Left hindlimb (tissue), 1 donor: ENCODE measurements around the gene ZNF292.
A peak's percentile ranks its signal among the peaks of the same experiment; 100 is the strongest.
"Not testable (repeated sequence)": the region's sequence is repeated elsewhere in the genome, so short reads cannot be mapped to it uniquely, and the experiment has no call there.

ENCODE experiments used
- DNase-seq: peaks from one replicate; pipeline ENCODE4 v3.0.0-alpha.2; 2018

ZNF292 gene

GRCh38 chr6:87154993-87155841 is at the start of gene ZNF292:
Gene ZNF292 (plus strand): TSS chr6:87155565. CDS start chr6:87155592, 27 bp downstream.
- peak; percentile 97 for DNase-seq

DNA sequence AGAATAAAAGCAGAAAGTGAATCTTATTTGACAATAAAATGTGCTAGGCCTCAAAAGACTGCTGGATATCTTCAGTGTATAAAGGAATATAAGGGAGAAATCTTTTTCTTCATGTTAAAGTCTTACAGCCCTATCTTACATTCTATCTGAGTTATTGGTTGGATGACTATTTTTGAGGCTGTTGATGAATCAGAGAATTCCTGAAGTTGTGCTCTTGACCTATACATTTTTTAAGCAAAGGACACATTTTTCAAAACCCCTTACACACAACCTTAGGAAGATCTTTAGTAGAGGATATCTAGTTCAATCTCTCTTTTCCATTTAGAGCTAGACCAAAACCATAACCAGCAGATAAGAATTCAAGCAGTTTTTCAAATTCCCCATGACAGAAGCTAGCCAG is 49.5 kb upstream of the ZNF292 start:
- DNase-seq = no peak

GRCh38 chr6:87110636-87111035 is 44.7 kb upstream of the ZNF292 start:
- DNase-seq = no peak

GRCh38 chr6:87115402-87116135 is 39.8 kb upstream of the ZNF292 start:
- DNase-seq = no peak

- DNase-seq = no peak
Observed at GRCh38 chr6:87116922-87117321, 38.4 kb upstream of the ZNF292 start.

GRCh38 chr6:87118054-87118453 is 37.3 kb upstream of the ZNF292 start:
- no peak for DNase-seq

DNA sequence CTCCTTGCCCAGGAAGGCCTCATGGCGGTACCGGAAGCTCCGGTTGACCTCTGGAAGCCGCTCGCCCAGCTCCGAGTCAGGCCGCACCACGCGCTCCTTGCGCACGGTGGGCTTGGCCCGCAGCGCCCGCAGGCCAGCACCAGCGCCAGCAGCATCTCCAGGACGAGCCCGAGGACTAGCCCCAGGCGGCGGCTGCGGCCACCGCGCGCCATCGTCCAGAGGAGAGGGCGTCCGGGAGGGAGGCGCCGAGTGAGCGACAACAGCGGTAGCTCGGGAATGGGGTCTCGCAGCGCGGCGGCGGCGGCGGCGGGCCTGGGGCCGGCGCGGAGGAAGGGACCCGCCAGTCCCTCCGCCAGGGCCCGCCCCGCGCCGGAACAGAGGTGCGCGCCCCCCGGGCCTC is 32.9 kb upstream of the ZNF292 start:
- DNase-seq = no peak

DNA sequence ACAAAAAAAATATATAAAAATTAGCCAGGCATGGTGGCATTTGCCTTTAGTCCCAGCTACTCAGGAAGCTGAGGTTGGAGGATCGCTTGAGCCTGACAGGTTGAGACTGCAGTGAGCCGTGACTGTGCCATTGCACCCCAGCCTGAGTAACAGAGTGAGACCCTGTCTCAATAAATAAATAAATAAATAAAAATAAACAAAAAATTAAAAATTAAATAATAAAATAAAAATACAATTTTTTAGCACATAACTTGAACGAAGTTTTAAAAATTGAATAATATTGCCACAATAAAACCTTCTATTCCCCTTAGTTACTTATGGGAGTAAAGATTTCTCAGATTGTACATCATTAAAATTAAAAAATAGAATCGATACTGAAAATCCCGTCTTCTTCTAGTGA is 31.3 kb upstream of the ZNF292 start:
- DNase-seq = no peak

DNA sequence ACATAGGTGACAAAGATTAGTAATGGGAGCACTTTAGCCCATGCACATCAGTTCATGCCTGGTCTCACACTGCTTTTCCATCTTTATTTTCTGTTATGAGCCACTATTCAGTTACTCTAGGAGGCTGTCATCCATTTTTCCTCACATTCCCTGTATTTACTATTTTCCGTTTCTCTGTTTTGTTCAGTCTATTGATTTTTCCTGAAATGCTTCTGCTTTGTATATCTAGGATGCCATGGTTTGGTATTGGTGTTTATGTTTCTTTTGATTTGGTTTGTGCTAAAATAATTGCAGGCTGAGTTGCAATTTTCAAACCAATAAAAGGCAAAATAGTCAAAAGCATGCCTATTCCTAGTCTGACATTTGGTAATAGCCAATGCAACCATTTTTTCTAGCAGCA is 28.9 kb upstream of the ZNF292 start:
- no peak for DNase-seq

DNA sequence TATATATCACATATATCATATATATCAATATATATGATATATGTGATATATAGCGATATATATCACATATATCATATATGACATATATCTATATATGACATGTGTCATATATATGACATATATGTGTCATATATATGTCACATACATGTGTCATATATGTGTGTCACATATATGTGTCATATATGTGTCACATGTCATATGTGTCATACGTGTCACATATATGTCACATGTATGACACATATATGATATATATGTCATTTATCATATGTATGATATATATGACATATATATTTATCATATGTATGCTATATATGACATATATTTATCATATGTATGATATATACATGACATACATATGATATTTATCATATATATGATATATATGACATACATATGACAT is 27.6 kb upstream of the ZNF292 start:
- DNase-seq = no peak

GRCh38 chr6:87136963-87137362 is 18.4 kb upstream of the ZNF292 start:
- DNase-seq = no peak

DNA sequence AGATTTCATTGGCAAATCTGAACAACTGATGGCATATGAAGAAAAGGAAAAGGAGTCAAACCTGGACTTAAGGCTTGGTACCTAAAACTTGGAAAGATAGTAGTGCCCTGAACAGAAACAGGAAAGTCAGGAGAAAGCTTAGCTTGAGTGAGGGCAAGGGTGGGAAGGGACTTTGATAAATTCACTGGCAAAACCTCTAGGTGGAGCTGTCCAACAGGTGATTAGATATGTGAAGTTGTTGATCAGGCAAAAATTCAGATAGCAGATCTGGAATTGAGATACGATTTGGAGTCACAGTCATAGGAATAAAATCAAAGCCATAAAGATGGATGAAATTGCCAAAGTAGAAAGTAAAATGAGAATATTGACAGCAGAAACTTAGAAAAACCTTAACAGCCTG is 16.1 kb upstream of the ZNF292 start:
- no peak for DNase-seq

- not testable (repeated sequence) for DNase-seq
Observed at GRCh38 chr6:87139927-87140326, 15.4 kb upstream of the ZNF292 start.

DNA sequence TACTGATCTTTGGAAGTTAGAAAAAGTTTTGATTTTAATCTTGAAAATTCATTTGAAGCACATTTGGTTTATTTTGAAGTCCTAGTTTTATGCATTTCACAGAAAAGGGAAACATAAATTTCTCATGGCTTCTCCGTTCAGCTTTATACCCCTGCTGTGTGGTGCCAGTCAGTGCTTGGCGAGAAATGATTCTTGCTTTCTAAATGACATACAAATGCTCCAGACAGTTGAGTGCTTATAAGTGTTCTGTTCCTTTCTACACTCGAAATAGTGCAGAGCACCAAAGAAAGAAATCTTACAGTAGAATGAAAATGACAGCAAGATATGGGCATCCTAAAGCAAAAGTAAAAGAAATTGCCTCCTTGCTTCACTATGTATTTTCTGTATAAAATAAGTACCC is 9.0 kb upstream of the ZNF292 start:
- no peak for DNase-seq

DNA sequence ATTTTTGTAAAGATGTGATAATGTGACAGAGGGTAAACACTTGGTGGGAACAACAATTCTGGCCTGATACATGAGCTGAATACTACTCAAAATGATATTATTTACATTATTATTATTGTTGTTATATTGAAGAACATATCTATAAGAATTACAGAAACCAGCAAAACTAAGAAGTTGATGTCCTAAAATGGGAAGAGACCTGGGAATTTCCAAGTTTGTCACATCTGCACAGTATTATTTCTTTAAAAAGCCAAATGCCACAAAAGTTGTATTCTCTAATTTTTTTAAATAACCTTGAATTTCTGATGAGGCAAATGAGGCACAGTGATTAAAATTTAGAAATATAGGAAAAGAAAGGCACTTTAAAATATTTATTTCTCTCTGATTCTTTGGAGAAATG is 5.0 kb upstream of the ZNF292 start:
- DNase-seq = no peak

- DNase-seq = no peak
Observed at GRCh38 chr6:87151471-87151780, 3.9 kb upstream of the ZNF292 start.

GRCh38 chr6:87151781-87152525 is 3.4 kb upstream of the ZNF292 start:
- DNase-seq = peak; percentile 79

DNA sequence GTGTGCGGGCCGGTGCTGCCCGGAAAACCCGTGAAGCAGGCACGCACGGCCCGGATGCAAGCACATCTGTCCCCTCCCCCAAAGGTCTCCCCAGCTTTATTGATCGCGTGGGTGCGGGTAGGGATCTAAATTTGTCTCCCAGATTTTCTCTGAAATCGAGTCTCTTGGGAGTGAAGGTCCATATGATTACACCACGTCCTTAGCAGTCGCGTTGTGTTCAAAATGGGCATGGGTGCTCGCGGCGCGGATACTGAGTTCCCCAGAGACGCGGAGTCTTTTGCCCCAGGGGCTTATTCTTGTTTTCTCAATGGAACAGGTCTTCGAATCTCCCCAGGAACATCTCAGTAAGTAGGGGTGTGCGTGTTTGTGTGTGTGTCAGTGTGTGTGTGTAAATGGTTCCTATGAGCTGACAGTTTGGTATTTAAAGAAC is 2.8 kb upstream of the ZNF292 start:
- no peak for DNase-seq

DNA sequence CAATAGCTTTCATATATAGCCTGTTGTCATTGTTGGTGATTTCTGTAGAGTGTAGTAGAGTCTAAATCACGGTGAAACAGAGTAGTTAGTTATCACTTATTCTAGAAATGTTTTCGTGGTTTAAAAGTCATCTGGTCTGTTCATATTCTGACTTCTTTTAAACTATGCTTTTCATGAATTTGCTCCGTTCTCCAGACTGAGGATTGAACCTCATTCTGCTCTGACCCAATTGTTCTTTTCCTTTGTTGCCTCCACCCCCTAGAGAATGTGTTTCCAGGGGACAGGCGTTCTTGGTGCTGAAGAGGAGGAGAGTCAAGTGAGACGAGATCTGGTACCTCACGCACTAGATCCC is 748 bp upstream of the ZNF292 start:
- no peak for DNase-seq

- no peak for DNase-seq
Observed at GRCh38 chr6:87155842-87156815, 764 bp downstream of the ZNF292 start.

GRCh38 chr6:87157596-87157995 is 2.2 kb downstream of the ZNF292 start:
- DNase-seq = not testable (repeated sequence)

DNA sequence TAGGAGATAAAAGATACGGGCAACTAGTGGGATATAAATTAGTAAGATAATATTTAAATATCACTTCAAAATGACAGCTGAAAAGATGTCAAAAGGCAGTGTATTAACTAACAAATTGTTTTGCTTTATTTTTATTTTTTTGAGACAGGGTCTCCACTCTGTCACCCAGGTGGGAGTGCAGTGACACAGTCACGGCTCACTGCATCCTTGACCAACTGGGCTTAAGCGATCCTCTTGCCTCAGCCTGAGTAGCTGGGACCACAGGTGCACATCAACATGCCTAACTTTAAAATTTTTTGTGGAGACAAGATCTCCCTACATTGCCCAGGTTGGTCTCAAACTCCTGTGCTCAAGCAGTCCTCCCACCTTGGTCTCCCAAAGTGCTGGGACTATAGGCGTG is 5.9 kb downstream of the ZNF292 start:
- no peak for DNase-seq

DNA sequence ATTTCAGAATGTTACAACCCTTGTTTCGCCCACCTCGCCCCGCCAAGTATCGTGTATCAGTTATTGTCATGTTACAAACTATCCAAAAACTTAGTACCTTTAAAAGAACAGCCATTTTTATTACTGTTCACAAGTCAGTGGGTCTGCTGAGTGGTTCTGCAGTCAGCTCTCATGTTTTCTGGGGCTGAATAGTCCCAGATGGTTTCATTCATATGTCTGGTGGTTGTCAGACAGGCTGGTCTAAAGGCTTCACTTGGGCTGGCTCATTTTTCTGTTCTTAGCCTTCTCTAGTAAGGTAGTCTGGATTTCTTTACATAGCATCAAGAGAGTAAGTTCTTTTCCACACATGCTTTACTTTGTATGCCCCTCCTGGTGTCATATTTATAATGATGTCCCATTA is 8.6 kb downstream of the ZNF292 start:
- DNase-seq = no peak
